IMR-90 (cell line): ENCODE measurements around the gene KIF1A. TPM values are rescaled to one million over a fixed set of nuclear protein-coding genes. Genes with fewer than 3 reads are reported as not detected.

Source experiments
- ATAC-seq: fragments of 200-7000 bp; cut with Tn5 transposase; 2 replicates; pipeline ENCODE4 v1.9.1; 2020; ENCODE audit warnings: low read depth, mild to moderate bottlenecking, moderate library complexity
- BruUV-seq: library from RNA; stranded (reverse); fragments of 400-500 nt; replicated peaks from 2 replicates; lab custom pipeline; 2021; lab: Mats Ljungman, UMichigan
- CTCF ChIA-PET: fragments of 300-600 bp; formaldehyde crosslinking; extraction: SDS; loops from one replicate; lab custom pipeline; 2021; ENCODE audit warnings: antibody characterized with exemption; lab: Yijun Ruan, JAX
- POLR2A ChIA-PET: fragments of 300-600 bp; sonication (Branson Sonifier 250); formaldehyde crosslinking; loops from one replicate; lab custom pipeline; 2022; ENCODE audit warnings: antibody characterized with exemption; ENCODE audit not compliant: unreplicated experiment; lab: Charles Lee
- DNase-seq: peaks from one replicate; pipeline ENCODE4 v3.0.0; 2013
- H2AFZ ChIP-seq: replicated peaks from 2 replicates; pipeline ENCODE3; 2013; ENCODE audit warnings: low read length, mild to moderate bottlenecking; ENCODE audit not compliant: poor library complexity
- H2AK5ac ChIP-seq: 2 replicates; pipeline ENCODE4 v1.6.1; 2013; ENCODE audit warnings: low read depth, low read length, inconsistent platforms
- H2AK9ac ChIP-seq: replicated peaks from 2 replicates; pipeline ENCODE3; 2013; ENCODE audit warnings: mild to moderate bottlenecking, low read depth, low read length, moderate library complexity; ENCODE audit not compliant: poor library complexity
- H2BK120ac ChIP-seq: 2 replicates; pipeline ENCODE4 v1.6.1; 2013; ENCODE audit warnings: low read depth, low read length, inconsistent platforms
- H2BK15ac ChIP-seq: 3 replicates; pipeline ENCODE4 v1.6.1; 2013; ENCODE audit warnings: low read depth, low read length, inconsistent platforms
- H2BK20ac ChIP-seq: 2 replicates; pipeline ENCODE4 v1.6.1; 2013; ENCODE audit warnings: low read depth, mild to moderate bottlenecking, inconsistent platforms, low read length, moderate library complexity
- H2BK5ac ChIP-seq: 2 replicates; pipeline ENCODE4 v1.6.1; 2013; ENCODE audit warnings: mild to moderate bottlenecking, low read depth, low read length, inconsistent platforms; ENCODE audit not compliant: poor library complexity, severe bottlenecking
- H3K14ac ChIP-seq: replicated peaks from 2 replicates; pipeline ENCODE4 v1.6.1; 2013; ENCODE audit warnings: low read depth, low read length, inconsistent platforms
- H3K18ac ChIP-seq: 2 replicates; pipeline ENCODE4 v1.6.1; 2013; ENCODE audit warnings: low read depth, low read length, control low read depth
- H3K23ac ChIP-seq: 2 replicates; pipeline ENCODE4 v1.6.1; 2013; ENCODE audit warnings: low read depth, low read length, inconsistent platforms
- H3K27ac ChIP-seq: 2 replicates; pipeline ENCODE4 v1.5.1; 2013; ENCODE audit warnings: mild to moderate bottlenecking, control low read depth, low read length; ENCODE audit not compliant: insufficient read depth
- H3K27me3 ChIP-seq: 2 replicates; pipeline ENCODE4 v1.6.1; 2013; ENCODE audit warnings: low read length; ENCODE audit not compliant: control insufficient read depth, insufficient read depth
- H3K36me3 ChIP-seq: 2 replicates; pipeline ENCODE4 v1.6.1; 2013; ENCODE audit warnings: low read length, mixed read lengths; ENCODE audit not compliant: control insufficient read depth, insufficient read depth
- H3K4ac ChIP-seq: 2 replicates; pipeline ENCODE4 v1.6.1; 2013; ENCODE audit warnings: low read depth, low read length, inconsistent platforms
- H3K4me1 ChIP-seq: 2 replicates; pipeline ENCODE4 v1.6.1; 2013; ENCODE audit warnings: low read length, mixed read lengths; ENCODE audit not compliant: control insufficient read depth, insufficient read depth
- H3K4me2 ChIP-seq: 2 replicates; pipeline ENCODE4 v1.6.1; 2013; ENCODE audit warnings: low read depth, mild to moderate bottlenecking, control low read depth, low read length, moderate library complexity
- H3K4me3 ChIP-seq: 2 replicates; pipeline ENCODE4 v1.5.1; 2013; ENCODE audit warnings: low read depth, mild to moderate bottlenecking, control low read depth, low read length, moderate library complexity; ENCODE audit not compliant: insufficient read depth
- H3K56ac ChIP-seq: 2 replicates; pipeline ENCODE4 v1.6.1; 2013; ENCODE audit warnings: low read length, inconsistent platforms; ENCODE audit not compliant: insufficient read depth; ENCODE audit errors: extremely low read depth
- H3K79me1 ChIP-seq, 2 experiments: 2 replicates each; pipeline ENCODE4 v1.6.1; 2013; ENCODE audit warnings: low read length in 2 of 2, inconsistent platforms in 1 of 2, low read depth in 1 of 2
- H3K9ac ChIP-seq: 2 replicates; pipeline ENCODE4 v1.6.1; 2013; ENCODE audit warnings: low read depth, low read length, control low read depth
- H3K9me1 ChIP-seq: 2 replicates; pipeline ENCODE4 v1.6.1; 2013; ENCODE audit warnings: low read length, inconsistent platforms; ENCODE audit not compliant: insufficient read depth
- H3K9me3 ChIP-seq: 2 replicates; pipeline ENCODE4 v1.6.1; 2013; ENCODE audit warnings: low read length; ENCODE audit not compliant: control insufficient read depth, insufficient read depth
- H4K20me1 ChIP-seq: 2 replicates; pipeline ENCODE4 v1.6.1; 2013; ENCODE audit warnings: low read length, inconsistent platforms; ENCODE audit not compliant: insufficient read depth
- H4K5ac ChIP-seq: 2 replicates; pipeline ENCODE4 v1.6.1; 2013; ENCODE audit warnings: mild to moderate bottlenecking, low read depth, low read length, control low read depth
- H4K8ac ChIP-seq, 2 experiments: 2 replicates each; pipeline ENCODE4 v1.6.1; 2013; ENCODE audit warnings: low read depth in 2 of 2, low read length in 2 of 2, control low read depth in 1 of 2, inconsistent platforms in 1 of 2
- H4K91ac ChIP-seq: 2 replicates; pipeline ENCODE4 v1.6.1; 2013; ENCODE audit warnings: low read depth, low read length, inconsistent platforms; ENCODE audit not compliant: insufficient read depth
- BHLHE40 ChIP-seq: fragments of 150-350 bp; IDR thresholded peaks from 2 replicates; pipeline ENCODE4 v1.6.1; 2016; ENCODE audit warnings: mild to moderate bottlenecking, low read depth, low read length
- CEBPB ChIP-seq: IDR thresholded peaks from 2 replicates; pipeline ENCODE4 v1.6.1; 2012; ENCODE audit warnings: low read depth, low read length, improper control_type of control experiment
- CHD1 ChIP-seq: IDR thresholded peaks from 2 replicates; pipeline ENCODE4 v1.6.1; 2012; ENCODE audit warnings: low read depth, low read length, improper control_type of control experiment
- CTCF ChIP-seq: conservative IDR thresholded peaks from 2 replicates; pipeline ENCODE4 v1.5.1; 2012; ENCODE audit warnings: mild to moderate bottlenecking, low read depth, low read length, improper control_type of control experiment
- FOS ChIP-seq: fragments of 150-350 bp; IDR thresholded peaks from 2 replicates; pipeline ENCODE4 v1.6.1; 2016; ENCODE audit warnings: low read depth, low read length
- MAFK ChIP-seq: IDR thresholded peaks from 2 replicates; pipeline ENCODE4 v1.6.1; 2012; ENCODE audit warnings: low read depth, low read length, improper control_type of control experiment
- MAZ ChIP-seq: IDR thresholded peaks from 2 replicates; pipeline ENCODE4 v1.6.1; 2012; ENCODE audit warnings: low read depth, mild to moderate bottlenecking, low read length, improper control_type of control experiment, moderate library complexity, borderline replicate concordance
- MXI1 ChIP-seq: IDR thresholded peaks from 2 replicates; pipeline ENCODE4 v1.6.1; 2012; ENCODE audit warnings: low read depth, mild to moderate bottlenecking, low read length, moderate library complexity, borderline replicate concordance
- NFE2L2 ChIP-seq: fragments of 150-350 bp; IDR thresholded peaks from 2 replicates; pipeline ENCODE4 v1.6.1; 2016; ENCODE audit warnings: low read depth, mild to moderate bottlenecking, low read length
- POLR2A ChIP-seq: IDR thresholded peaks from 2 replicates; pipeline ENCODE4 v1.6.1; 2012; ENCODE audit warnings: mild to moderate bottlenecking, low read depth, low read length
- RAD21 ChIP-seq: IDR thresholded peaks from 2 replicates; pipeline ENCODE4 v1.6.1; 2012; ENCODE audit warnings: low read length, improper control_type of control experiment
- RCOR1 ChIP-seq: IDR thresholded peaks from 2 replicates; pipeline ENCODE4 v1.6.1; 2012; ENCODE audit warnings: mild to moderate bottlenecking, low read length, improper control_type of control experiment; ENCODE audit not compliant: insufficient replicate concordance
- RFX5 ChIP-seq: IDR thresholded peaks from 2 replicates; pipeline ENCODE4 v1.8.0; 2012; ENCODE audit warnings: low read depth, mild to moderate bottlenecking, low read length, moderate library complexity
- SMC3 ChIP-seq: fragments of 150-350 bp; IDR thresholded peaks from 2 replicates; pipeline ENCODE4 v1.6.1; 2016; ENCODE audit warnings: low read depth, mild to moderate bottlenecking, antibody characterized with exemption, low read length, moderate library complexity
- USF2 ChIP-seq: fragments of 150-350 bp; IDR thresholded peaks from 2 replicates; pipeline ENCODE4 v1.6.1; 2017; ENCODE audit warnings: mild to moderate bottlenecking, antibody characterized with exemption, low read length, low read depth
- WGBS, 2 experiments: methylation state at CpG; one replicate each; pipeline versions ENCODE4 v1.1.5 to v1.1.7; 2013; ENCODE audit warnings: missing lambda C conversion rate in 2 of 2; ENCODE audit not compliant: insufficient read length in 1 of 2; ENCODE audit errors: extremely low coverage in 2 of 2; 5-methylcytosine and 5-hydroxymethylcytosine counted together
- dilution Hi-C: fragments of 300-500 bp; cut with HindIII; formaldehyde crosslinking; loops from one replicate; pipeline ENCODE4 v1.14.3; 2018; ENCODE audit warnings: low sequenced_read_pairs; ENCODE audit not compliant: unreplicated experiment
- in situ Hi-C: fragments of 300-500 bp; cut with MboI; formaldehyde crosslinking; loops from 3 replicates; pipeline ENCODE4 v1.14.3; 2019; ENCODE audit warnings: low sequenced_read_pairs, inconsistent platforms, mixed read lengths
- intact Hi-C: fragments of 100-400 bp; cut with micrococcal nuclease; formaldehyde crosslinking; loops from 2 replicates; pipeline ENCODE4 v1.10.0; 2022
- polyA plus RNA-seq, 3 experiments: library from polyadenylated mRNA; depleted of rRNA; stranded (reverse); fragments of >200 nt; gene quantifications; 2 replicates each; pipeline ENCODE4 v1.2.3, GENCODE V29; 2012; ENCODE audit warnings: low replicate concordance in 1 of 3
- total RNA-seq: library from RNA; depleted of rRNA; stranded (reverse); fragments of >200 nt; gene quantifications from 2 replicates; pipeline ENCODE4 v1.2.3, GENCODE V29; 2012
- TF ChIP-seq, protein P1 (sequence below): fragments of 150-350 bp; IDR thresholded peaks from 2 replicates; pipeline ENCODE4 v1.6.1; 2016; ENCODE audit warnings: low read depth, mild to moderate bottlenecking, low read length, moderate library complexity, borderline replicate concordance

Gene KIF1A
- total and polyA plus RNA-seq, 2 of the 4 experiments (the other 2 are of a cell fraction): under 0.01 TPM; not detected in 1

DNA sequence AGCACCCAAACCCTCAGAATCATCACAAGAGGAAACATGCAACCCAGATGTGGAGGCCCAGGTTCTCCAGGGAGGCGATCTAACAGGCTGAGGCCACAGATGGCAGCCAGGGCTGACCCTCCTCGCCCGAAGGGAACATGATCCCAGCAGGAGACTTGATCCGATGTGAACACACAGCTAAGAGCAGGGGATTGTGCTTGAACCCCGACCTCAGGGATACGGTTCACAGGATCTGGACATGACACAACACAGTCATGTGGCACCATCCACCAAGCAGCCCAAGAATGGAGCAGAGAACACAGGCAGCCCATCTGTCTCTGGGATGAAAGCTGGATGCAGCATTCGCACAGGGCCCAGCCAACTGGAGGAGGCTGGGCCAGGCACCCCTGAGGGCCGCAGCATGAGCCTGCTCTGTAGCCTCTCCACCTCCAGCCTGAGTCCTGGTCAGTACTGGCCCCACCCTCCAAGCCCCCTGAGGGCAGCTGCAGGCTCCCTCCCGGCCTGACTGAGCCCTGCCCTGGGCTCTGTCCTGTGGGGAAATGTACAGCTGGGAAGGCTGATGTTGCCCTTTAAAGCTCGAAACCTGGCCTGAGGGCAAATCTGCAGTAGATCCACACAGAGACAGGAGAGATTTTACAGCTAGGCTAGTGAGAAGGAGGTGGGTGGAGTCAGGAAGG, 89.4 kb downstream of the KIF1A start:
- Histone ChIP-seq H4K91ac (no peak overlapping the region), H2AK5ac (no peak overlapping the region), H3K14ac (no peak overlapping the region), H3K9me3 (no peaks in the 10 kb centered on the region), H3K4me1 (no peaks in the 10 kb centered on the region; the same call in 1 of the 2 replicates), H3K27ac (no peak overlapping the region), H3K4me2 (no peak overlapping the region), H3K56ac (no peak overlapping the region), H2BK15ac (no peak overlapping the region), H3K79me1 (no peaks in the 10 kb centered on the region), H4K5ac (no peak overlapping the region), H2AK9ac (no peak overlapping the region), H2BK20ac (no peak overlapping the region), H3K4ac (no peak overlapping the region), H3K9ac (no peak overlapping the region), H3K4me3 (no peak overlapping the region), H3K36me3 (no peaks in the 10 kb centered on the region), H4K20me1 (no peaks in the 10 kb centered on the region; the same call in 1 of the 2 replicates), H4K8ac (no peak overlapping the region), H3K23ac (no peak overlapping the region), H3K9me1 (no peaks in the 10 kb centered on the region), H2BK120ac (no peak overlapping the region), H2BK5ac (no peak overlapping the region), H2AFZ (peak overlapping the region; percentile 23), H3K18ac (no peak overlapping the region), H3K27me3 (peaks cover 34% of the 10 kb centered on the region)
- dilution Hi-C loops: no loop called here
- intact Hi-C loops: no loop called here
- DNase-seq: no peak
- peak; percentile 50 for ATAC-seq
- ChIA-PET POLR2A (no interaction called here), CTCF (no interaction called here)
- BruUV-seq: no TSS peak
- no peak for TF ChIP-seq NFE2L2
- TF ChIP-seq RAD21: no peak
- no peak for TF ChIP-seq CHD1
- TF ChIP-seq RFX5: no peak
- TF ChIP-seq POLR2A: no peak
- no peak for TF ChIP-seq MAFK
- TF ChIP-seq USF2: no peak
- no peak for TF ChIP-seq BHLHE40
- no peak for TF ChIP-seq CTCF
- TF ChIP-seq RCOR1: no peak
- TF ChIP-seq, protein P1, sequence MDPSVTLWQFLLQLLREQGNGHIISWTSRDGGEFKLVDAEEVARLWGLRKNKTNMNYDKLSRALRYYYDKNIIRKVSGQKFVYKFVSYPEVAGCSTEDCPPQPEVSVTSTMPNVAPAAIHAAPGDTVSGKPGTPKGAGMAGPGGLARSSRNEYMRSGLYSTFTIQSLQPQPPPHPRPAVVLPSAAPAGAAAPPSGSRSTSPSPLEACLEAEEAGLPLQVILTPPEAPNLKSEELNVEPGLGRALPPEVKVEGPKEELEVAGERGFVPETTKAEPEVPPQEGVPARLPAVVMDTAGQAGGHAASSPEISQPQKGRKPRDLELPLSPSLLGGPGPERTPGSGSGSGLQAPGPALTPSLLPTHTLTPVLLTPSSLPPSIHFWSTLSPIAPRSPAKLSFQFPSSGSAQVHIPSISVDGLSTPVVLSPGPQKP: no peak
- TF ChIP-seq SMC3: no peak
- no peak for TF ChIP-seq MAZ
- TF ChIP-seq MXI1: no peak
- no peak for TF ChIP-seq FOS
- no peak for TF ChIP-seq CEBPB
- in situ Hi-C loops: no loop called here
- WGBS, 2 experiments: 45% methylated on average over 4 of the region's 10 CpGs; no CpG with 5 or more reads in 1 of the 2 experiments
